Osteocyte (in vitro differentiated cells): Measurements from ENCODE around the gene DKK3. TPM values are rescaled to one million over a fixed set of nuclear protein-coding genes. Genes with fewer than 3 reads are reported as not detected.

Experiments used
- DNase-seq: peaks from one replicate; pipeline ENCODE4 v3.0.0; 2021; ENCODE audit warnings: mixed read lengths; ENCODE audit not compliant: unreplicated experiment; ENCODE audit errors: extremely low spot score
- H3K27ac Mint-ChIP-seq: one replicate; pipeline ENCODE4 v1.8.0; 2021; ENCODE audit warnings: mild to moderate bottlenecking, mixed read lengths; ENCODE audit not compliant: unreplicated experiment
- H3K27me3 Mint-ChIP-seq: one replicate; pipeline ENCODE4 v1.8.0; 2021; ENCODE audit warnings: mixed read lengths; ENCODE audit not compliant: unreplicated experiment
- H3K36me3 Mint-ChIP-seq: one replicate; pipeline ENCODE4 v1.8.0; 2021; ENCODE audit warnings: mixed read lengths; ENCODE audit not compliant: unreplicated experiment
- H3K4me1 Mint-ChIP-seq: one replicate; pipeline ENCODE4 v1.8.0; 2021; ENCODE audit warnings: mixed read lengths; ENCODE audit not compliant: unreplicated experiment
- H3K4me3 Mint-ChIP-seq: one replicate; pipeline ENCODE4 v1.8.0; 2021; ENCODE audit warnings: mild to moderate bottlenecking, moderate library complexity, mixed read lengths; ENCODE audit not compliant: unreplicated experiment
- H3K9me3 Mint-ChIP-seq: one replicate; pipeline ENCODE4 v1.8.0; 2021; ENCODE audit warnings: mixed read lengths; ENCODE audit not compliant: unreplicated experiment
- total RNA-seq: library from RNA; stranded (reverse); gene quantifications from 2 replicates; pipeline ENCODE4 v1.2.1, GENCODE V29; 2021
- TF ChIP-seq, protein P1 (sequence below): fragments of 200-600 bp; sonication (generic); IDR thresholded peaks from 2 replicates; pipeline ENCODE4 v1.5.0; 2021; ENCODE audit warnings: antibody characterized with exemption, mild to moderate bottlenecking, moderate library complexity

Gene DKK3
- total RNA-seq, 1 donor from 2014 or later, result 548 TPM

DNA sequence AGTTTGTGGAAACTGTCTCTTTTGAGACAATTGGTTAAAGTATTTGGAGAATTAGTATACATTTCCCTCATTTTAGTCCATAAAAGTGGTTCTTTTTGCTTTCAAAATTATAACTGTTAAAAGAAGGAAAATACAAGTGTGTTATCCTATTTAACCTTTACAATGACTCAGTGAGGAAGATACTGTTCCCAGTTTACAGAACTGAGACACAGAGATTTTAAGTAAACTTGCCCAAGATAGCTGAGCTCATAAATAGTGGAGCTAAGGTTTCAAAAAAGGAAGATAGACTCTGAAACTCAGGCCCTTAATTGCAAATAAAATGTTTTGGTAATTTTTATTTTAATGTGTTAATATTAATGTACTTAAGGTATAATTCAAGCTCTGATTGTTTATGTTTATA lies 58.9 kb downstream of the DKK3 start:
- peaks cover 43% of the 10 kb centered on the region for H3K36me3 Mint-ChIP-seq
- H3K4me1 Mint-ChIP-seq, result peaks cover 6% of the 10 kb centered on the region
- H3K27me3 Mint-ChIP-seq, result no peaks in the 10 kb centered on the region
- TF ChIP-seq, protein P1, sequence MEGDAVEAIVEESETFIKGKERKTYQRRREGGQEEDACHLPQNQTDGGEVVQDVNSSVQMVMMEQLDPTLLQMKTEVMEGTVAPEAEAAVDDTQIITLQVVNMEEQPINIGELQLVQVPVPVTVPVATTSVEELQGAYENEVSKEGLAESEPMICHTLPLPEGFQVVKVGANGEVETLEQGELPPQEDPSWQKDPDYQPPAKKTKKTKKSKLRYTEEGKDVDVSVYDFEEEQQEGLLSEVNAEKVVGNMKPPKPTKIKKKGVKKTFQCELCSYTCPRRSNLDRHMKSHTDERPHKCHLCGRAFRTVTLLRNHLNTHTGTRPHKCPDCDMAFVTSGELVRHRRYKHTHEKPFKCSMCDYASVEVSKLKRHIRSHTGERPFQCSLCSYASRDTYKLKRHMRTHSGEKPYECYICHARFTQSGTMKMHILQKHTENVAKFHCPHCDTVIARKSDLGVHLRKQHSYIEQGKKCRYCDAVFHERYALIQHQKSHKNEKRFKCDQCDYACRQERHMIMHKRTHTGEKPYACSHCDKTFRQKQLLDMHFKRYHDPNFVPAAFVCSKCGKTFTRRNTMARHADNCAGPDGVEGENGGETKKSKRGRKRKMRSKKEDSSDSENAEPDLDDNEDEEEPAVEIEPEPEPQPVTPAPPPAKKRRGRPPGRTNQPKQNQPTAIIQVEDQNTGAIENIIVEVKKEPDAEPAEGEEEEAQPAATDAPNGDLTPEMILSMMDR, result no peak
- no peak overlapping the region for H3K4me3 Mint-ChIP-seq
- H3K27ac Mint-ChIP-seq, result no peak overlapping the region
- no peaks in the 10 kb centered on the region for H3K9me3 Mint-ChIP-seq
- no peak for DNase-seq

DNA sequence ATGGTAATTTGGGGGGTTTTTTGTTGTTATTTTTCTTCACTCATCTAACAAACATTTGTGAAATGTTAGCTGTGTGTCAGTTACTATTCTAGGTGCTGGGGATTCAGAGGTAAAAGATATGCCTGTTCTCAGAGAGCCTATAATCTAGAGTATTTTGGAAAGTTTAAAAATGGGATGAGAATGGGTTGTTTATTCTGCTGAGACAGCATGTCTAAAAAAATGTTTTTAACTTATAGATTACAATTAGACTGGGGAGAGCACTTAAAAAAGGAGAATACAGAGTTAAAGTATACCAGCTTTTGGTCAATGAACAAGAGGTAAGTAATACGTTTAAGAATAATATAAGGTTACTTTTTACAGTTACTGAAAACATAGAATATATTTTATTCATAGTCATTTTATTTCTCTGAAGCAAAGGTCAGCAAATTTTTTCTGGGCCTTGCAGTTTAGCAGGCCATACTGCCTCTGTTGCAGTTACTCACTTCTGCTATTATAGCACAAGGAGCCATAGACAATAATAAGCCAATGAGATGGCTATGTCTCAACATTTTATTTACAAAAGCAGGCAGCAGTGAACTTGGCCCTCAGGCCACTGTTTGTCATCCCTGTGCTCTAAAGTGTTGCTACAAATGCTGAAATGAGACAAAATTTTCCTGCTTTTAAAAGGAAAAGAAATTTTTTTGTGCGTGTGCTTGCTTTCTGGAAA lies 60.0 kb downstream of the DKK3 start:
- TF ChIP-seq, protein P1, result no peak
- peak overlapping the region; percentile 23 for H3K27ac Mint-ChIP-seq
- H3K4me1 Mint-ChIP-seq, result peaks cover 6% of the 10 kb centered on the region
- DNase-seq, result no peak
- H3K36me3 Mint-ChIP-seq, result peaks cover 38% of the 10 kb centered on the region
- H3K9me3 Mint-ChIP-seq, result no peaks in the 10 kb centered on the region
- no peaks in the 10 kb centered on the region for H3K27me3 Mint-ChIP-seq
- H3K4me3 Mint-ChIP-seq, result no peak overlapping the region

DNA sequence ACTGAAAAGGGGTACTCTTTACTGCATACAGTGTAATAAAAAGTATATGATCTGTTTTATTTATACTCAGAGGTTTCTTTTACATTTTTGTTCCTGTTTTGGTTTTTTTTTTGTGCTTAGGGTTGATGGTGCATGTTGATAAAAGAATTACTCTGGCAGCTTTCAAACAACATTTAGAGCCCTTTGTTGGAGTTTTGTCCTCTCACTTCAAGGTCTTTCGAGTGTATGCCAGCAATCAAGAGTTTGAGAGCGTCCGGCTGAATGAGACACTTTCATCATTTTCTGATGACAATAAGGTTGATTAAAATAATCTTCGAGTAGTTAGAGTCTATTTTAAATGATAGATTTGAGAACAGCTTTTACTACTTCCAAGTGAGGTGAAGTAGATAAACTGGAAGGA lies 60.6 kb downstream of the DKK3 start:
- DNase-seq, result no peak
- peaks cover 37% of the 10 kb centered on the region for H3K36me3 Mint-ChIP-seq
- H3K4me1 Mint-ChIP-seq, result peaks cover 6% of the 10 kb centered on the region
- H3K4me3 Mint-ChIP-seq, result no peak overlapping the region
- H3K27me3 Mint-ChIP-seq, result no peaks in the 10 kb centered on the region
- TF ChIP-seq, protein P1, result no peak
- no peaks in the 10 kb centered on the region for H3K9me3 Mint-ChIP-seq
- H3K27ac Mint-ChIP-seq, result peak overlapping the region; percentile 23

DNA sequence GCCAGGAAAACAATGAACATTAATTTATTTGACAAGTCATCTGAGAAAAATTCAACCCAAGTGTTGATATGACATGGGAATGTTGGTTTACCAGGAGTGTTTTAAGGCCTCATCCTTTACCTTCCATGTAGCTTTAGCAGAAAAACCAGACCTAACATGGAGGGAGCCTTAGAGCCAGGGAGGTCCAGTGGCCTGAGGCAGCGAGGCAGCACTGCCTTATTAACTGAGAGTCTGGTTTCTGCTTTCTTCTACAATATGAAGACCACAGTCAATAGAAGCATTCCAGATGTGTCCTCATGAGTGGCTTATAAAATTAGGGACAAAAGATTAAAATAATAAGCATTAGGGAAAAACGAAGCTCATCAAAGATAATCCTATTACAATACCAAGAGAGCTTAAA lies 61.5 kb downstream of the DKK3 start:
- no peaks in the 10 kb centered on the region for H3K9me3 Mint-ChIP-seq
- no peak overlapping the region for H3K4me3 Mint-ChIP-seq
- DNase-seq, result no peak
- H3K27ac Mint-ChIP-seq, result no peak overlapping the region
- H3K27me3 Mint-ChIP-seq, result no peaks in the 10 kb centered on the region
- TF ChIP-seq, protein P1, result no peak
- peaks cover 4% of the 10 kb centered on the region for H3K4me1 Mint-ChIP-seq
- H3K36me3 Mint-ChIP-seq, result peaks cover 36% of the 10 kb centered on the region

DNA sequence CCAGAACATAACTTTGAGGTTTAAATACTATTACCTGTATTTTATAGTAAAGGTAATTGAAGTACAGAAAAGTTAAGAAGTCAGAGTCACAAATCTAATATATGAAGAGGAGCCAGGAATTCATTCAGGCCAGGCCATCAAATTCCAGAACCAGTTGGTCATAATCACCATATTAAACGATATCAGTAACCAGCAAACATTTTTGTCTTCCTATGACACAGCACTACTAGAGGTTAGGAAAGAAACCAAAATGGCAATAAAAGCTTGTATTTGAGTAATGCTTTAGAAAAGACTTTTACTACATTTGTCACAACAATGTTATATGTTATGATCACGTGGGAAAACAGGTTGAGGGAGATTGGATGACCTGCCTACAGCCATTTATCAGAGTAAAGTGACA lies 62.2 kb downstream of the DKK3 start:
- Mint-ChIP-seq H3K27me3 (no peaks in the 10 kb centered on the region), H3K4me1 (peaks cover 4% of the 10 kb centered on the region), H3K9me3 (no peaks in the 10 kb centered on the region), H3K4me3 (no peak overlapping the region), H3K36me3 (peaks cover 35% of the 10 kb centered on the region), H3K27ac (no peak overlapping the region)
- TF ChIP-seq, protein P1, result no peak
- DNase-seq, result no peak
